ENCODE results near the gene THSD7B.

The THSD7B gene

DNA sequence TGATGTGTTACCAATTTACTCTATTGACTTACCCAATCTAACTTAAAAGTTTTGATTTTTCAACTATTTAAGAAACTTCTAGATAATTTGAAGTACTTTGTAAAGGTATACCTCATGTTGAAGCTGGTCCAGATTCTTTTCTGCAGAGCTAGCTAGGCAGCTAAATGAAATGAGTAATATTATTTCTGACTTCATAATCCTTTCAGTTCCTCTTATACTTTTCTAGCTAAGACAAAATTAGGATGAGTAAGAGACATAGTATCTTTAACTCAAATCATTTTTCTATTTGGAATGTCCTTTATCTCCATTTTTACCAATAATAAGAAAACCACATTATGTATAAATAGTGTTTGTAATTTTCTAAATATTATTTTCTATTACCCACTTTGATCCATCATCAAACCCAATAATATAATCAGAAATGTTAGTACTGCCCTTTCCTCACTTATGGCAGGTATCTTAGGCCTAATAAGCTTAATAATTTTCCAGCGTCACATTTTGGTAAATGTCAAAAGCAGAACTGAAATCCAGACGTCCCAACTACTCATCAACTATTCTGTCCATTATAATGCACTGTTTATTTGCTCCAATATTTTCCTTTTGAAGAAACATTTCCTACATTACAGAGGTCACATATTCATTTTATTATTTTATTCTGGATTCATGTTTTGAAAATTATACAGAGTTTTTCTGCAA lies 456.6 kb downstream of the THSD7B start:
- Mint-ChIP-seq H3K27ac (no peak overlapping the region), H3K27me3 (ENCODE audit: low read depth, poor library complexity) (peaks cover 2% of the 10 kb centered on the region), H3K4me3 (no peak overlapping the region), H3K4me1 (no peaks in the 10 kb centered on the region), H3K36me3 (ENCODE audit: low read depth) (no peaks in the 10 kb centered on the region), H3K9me3 (no peaks in the 10 kb centered on the region)
- no peak for DNase-seq
- TF ChIP-seq, protein P1, sequence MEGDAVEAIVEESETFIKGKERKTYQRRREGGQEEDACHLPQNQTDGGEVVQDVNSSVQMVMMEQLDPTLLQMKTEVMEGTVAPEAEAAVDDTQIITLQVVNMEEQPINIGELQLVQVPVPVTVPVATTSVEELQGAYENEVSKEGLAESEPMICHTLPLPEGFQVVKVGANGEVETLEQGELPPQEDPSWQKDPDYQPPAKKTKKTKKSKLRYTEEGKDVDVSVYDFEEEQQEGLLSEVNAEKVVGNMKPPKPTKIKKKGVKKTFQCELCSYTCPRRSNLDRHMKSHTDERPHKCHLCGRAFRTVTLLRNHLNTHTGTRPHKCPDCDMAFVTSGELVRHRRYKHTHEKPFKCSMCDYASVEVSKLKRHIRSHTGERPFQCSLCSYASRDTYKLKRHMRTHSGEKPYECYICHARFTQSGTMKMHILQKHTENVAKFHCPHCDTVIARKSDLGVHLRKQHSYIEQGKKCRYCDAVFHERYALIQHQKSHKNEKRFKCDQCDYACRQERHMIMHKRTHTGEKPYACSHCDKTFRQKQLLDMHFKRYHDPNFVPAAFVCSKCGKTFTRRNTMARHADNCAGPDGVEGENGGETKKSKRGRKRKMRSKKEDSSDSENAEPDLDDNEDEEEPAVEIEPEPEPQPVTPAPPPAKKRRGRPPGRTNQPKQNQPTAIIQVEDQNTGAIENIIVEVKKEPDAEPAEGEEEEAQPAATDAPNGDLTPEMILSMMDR (IDR thresholded peaks at IDR 0.05) = no peak

GRCh38 chr2:137223722-137224121 lies 458.4 kb downstream of the THSD7B start:
- no peak for DNase-seq
- H3K4me1 Mint-ChIP-seq = no peaks in the 10 kb centered on the region
- H3K36me3 Mint-ChIP-seq (ENCODE audit: low read depth) = no peaks in the 10 kb centered on the region

DNA sequence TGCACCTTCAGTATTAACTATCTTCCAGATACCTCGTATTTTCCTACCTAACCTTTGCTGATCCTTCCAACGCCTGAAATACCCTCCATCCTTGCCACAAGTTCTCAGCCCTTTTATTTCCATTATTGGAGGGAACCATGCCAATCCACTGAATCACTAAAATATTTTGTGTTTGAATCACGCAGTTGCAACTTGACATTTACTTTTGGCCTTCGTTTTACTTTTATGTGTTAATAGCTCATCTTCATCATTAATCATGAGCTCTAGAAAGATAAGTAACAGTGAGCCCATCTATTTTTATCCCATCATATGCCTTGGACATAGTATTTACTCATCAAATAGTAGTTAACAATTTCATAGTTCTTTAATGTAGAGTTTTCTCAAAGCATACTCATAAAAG lies 463.2 kb downstream of the THSD7B start:
- TF ChIP-seq, protein P1 (IDR thresholded peaks at IDR 0.05) = no peak
- Mint-ChIP-seq H3K4me3 (no peak overlapping the region), H3K36me3 (ENCODE audit: low read depth) (no peaks in the 10 kb centered on the region), H3K9me3 (no peaks in the 10 kb centered on the region), H3K27me3 (ENCODE audit: low read depth, poor library complexity) (peaks cover 3% of the 10 kb centered on the region), H3K27ac (no peak overlapping the region), H3K4me1 (peaks cover 7% of the 10 kb centered on the region)
- no peak for DNase-seq

More at GRCh38 chr2:137223722-137224121, 458.4 kb downstream of the THSD7B start:
- H3K27me3 Mint-ChIP-seq (ENCODE audit: low read depth, poor library complexity) = peaks cover 6% of the 10 kb centered on the region
- H3K9me3 Mint-ChIP-seq = no peaks in the 10 kb centered on the region
- no peak overlapping the region for H3K4me3 Mint-ChIP-seq
- no peak overlapping the region for H3K27ac Mint-ChIP-seq
- TF ChIP-seq, protein P1 (IDR thresholded peaks at IDR 0.05) = no peak

GRCh38 chr2:137229834-137230233 lies 464.5 kb downstream of the THSD7B start:
- no peaks in the 10 kb centered on the region for H3K36me3 Mint-ChIP-seq (ENCODE audit: low read depth)
- H3K27ac Mint-ChIP-seq = no peak overlapping the region
- H3K4me1 Mint-ChIP-seq = peaks cover 7% of the 10 kb centered on the region
- no peak overlapping the region for H3K4me3 Mint-ChIP-seq
- DNase-seq = no peak
- TF ChIP-seq, protein P1 (IDR thresholded peaks at IDR 0.05) = no peak
- H3K9me3 Mint-ChIP-seq = no peaks in the 10 kb centered on the region
- H3K27me3 Mint-ChIP-seq (ENCODE audit: low read depth, poor library complexity) = peaks cover 3% of the 10 kb centered on the region

- Mint-ChIP-seq H3K27me3 (ENCODE audit: low read depth, poor library complexity) (peaks cover 3% of the 10 kb centered on the region), H3K36me3 (ENCODE audit: low read depth) (no peaks in the 10 kb centered on the region), H3K27ac (no peak overlapping the region), H3K4me3 (no peak overlapping the region), H3K4me1 (peaks cover 7% of the 10 kb centered on the region), H3K9me3 (no peaks in the 10 kb centered on the region)
- DNase-seq = no peak
- TF ChIP-seq, protein P1 (IDR thresholded peaks at IDR 0.05) = no peak
Measured at GRCh38 chr2:137231628-137232027, 466.3 kb downstream of the THSD7B start.

DNA sequence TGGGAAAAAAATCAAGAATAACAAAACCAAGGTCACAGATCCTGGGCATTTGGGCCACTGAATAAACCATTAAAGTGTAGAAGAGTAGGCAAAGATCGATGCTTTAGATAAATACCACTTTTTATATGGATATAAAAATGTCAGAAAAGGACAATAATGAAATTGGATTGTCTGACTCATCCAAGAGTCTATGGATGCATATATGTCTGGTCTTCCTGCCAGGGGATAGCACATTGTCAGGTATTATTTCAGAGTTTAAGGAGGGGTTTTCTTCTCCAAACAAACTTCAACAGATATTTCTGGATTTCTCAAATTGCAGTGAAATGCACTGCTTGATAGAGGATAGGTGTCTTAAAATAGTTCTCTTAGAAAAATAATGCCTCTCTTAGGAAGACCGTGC lies 466.7 kb downstream of the THSD7B start:
- no peaks in the 10 kb centered on the region for H3K36me3 Mint-ChIP-seq (ENCODE audit: low read depth)
- peaks cover 7% of the 10 kb centered on the region for H3K4me1 Mint-ChIP-seq
- no peak for DNase-seq
- no peaks in the 10 kb centered on the region for H3K9me3 Mint-ChIP-seq
- H3K27me3 Mint-ChIP-seq (ENCODE audit: low read depth, poor library complexity) = peaks cover 3% of the 10 kb centered on the region
- H3K27ac Mint-ChIP-seq = no peak overlapping the region
- H3K4me3 Mint-ChIP-seq = no peak overlapping the region
- TF ChIP-seq, protein P1 (IDR thresholded peaks at IDR 0.05) = no peak

Measured in nephron progenitor cell (in vitro differentiated cells).